GM12878 (cell line): ENCODE measurements around the gene IRF9. TPM values are rescaled to one million over a fixed set of nuclear protein-coding genes. Genes with fewer than 3 reads are reported as not detected.

ENCODE experiments used
- ATAC-seq: fragments of 200-7000 bp; cut with Tn5 transposase; 3 replicates; pipeline ENCODE4 v1.9.1; 2020; ENCODE audit warnings: mild to moderate bottlenecking, moderate library complexity
- BruUV-seq: library from RNA; stranded (reverse); fragments of 400-500 nt; replicated peaks from 2 replicates; lab custom pipeline; 2021; lab: Mats Ljungman, UMichigan
- CTCF ChIA-PET: fragments of 300-600 bp; sonication (Branson Sonifier 250); formaldehyde crosslinking; extraction: SDS; loops from one replicate; lab custom pipeline; 2021; ENCODE audit warnings: inconsistent platforms; lab: Yijun Ruan, JAX
- POLR2A ChIA-PET: fragments of 350-600 bp; formaldehyde crosslinking; extraction: SDS; loops from one replicate; lab custom pipeline; 2021; ENCODE audit warnings: inconsistent platforms; lab: Charles Lee
- RAD21 ChIA-PET: fragments of 300-600 bp; sonication (Branson Sonifier 250); formaldehyde crosslinking; loops from one replicate; lab custom pipeline; 2023; ENCODE audit warnings: antibody characterized with exemption; ENCODE audit not compliant: unreplicated experiment; lab: Charles Lee
- SMC1A ChIA-PET: fragments of 300-600 bp; sonication (Branson Sonifier 250); formaldehyde crosslinking; loops from one replicate; lab custom pipeline; 2023; ENCODE audit not compliant: unreplicated experiment, uncharacterized antibody; lab: Charles Lee
- DNase-seq: peaks from one replicate; pipeline ENCODE4 v3.0.0-alpha.2; 2011; ENCODE audit warnings: low read depth, low spot score
- FAIRE-seq: peaks from 3 replicates; lab custom pipeline; 2011; peaks lifted over from hg19 to GRCh38; lab: Jason Lieb, UNC
- H2AFZ ChIP-seq: 2 replicates; pipeline ENCODE4 v1.6.0; 2011; ENCODE audit warnings: low read depth, low read length, control low read depth; ENCODE audit not compliant: control insufficient read depth
- H3K27ac ChIP-seq: 2 replicates; pipeline ENCODE4 v1.5.1; 2011; ENCODE audit warnings: control low read depth; ENCODE audit not compliant: control insufficient read depth, insufficient read depth
- H3K27me3 ChIP-seq, 2 experiments: replicated peaks in 1 of 2; 2 replicates each; pipeline versions ENCODE4 v1.6.0 to v1.6.1; 2011; ENCODE audit warnings: low read length in 1 of 2; ENCODE audit not compliant: control insufficient read depth in 2 of 2, insufficient read depth in 2 of 2
- H3K36me3 ChIP-seq, 2 experiments: 2 replicates each; pipeline ENCODE4 v1.5.1; 2011; ENCODE audit warnings: low read length in 1 of 2; ENCODE audit not compliant: control insufficient read depth in 2 of 2, insufficient read depth in 2 of 2
- H3K4me1 ChIP-seq: 2 replicates; pipeline ENCODE4 v1.6.1; 2011; ENCODE audit warnings: mild to moderate bottlenecking, low read length, moderate library complexity, mixed read lengths; ENCODE audit not compliant: control insufficient read depth, insufficient read depth
- H3K4me2 ChIP-seq: 2 replicates; pipeline ENCODE4 v1.6.0; 2011; ENCODE audit warnings: control low read depth; ENCODE audit not compliant: control insufficient read depth, insufficient read depth
- H3K4me3 ChIP-seq: fragments of 200-600 bp; sonication (generic); 2 replicates; pipeline ENCODE4 v1.5.1; 2016
- H3K79me2 ChIP-seq: 2 replicates; pipeline ENCODE4 v1.6.0; 2011; ENCODE audit warnings: low read length; ENCODE audit not compliant: control insufficient read depth, insufficient read depth
- H3K9ac ChIP-seq: 2 replicates; pipeline ENCODE4 v1.8.0; 2011; ENCODE audit warnings: low read length, control low read depth, mixed read lengths; ENCODE audit not compliant: control insufficient read depth, insufficient read depth
- H3K9me3 ChIP-seq: replicated peaks from 3 replicates; pipeline ENCODE4 v1.5.1; 2011; ENCODE audit warnings: mild to moderate bottlenecking, low read length; ENCODE audit not compliant: control insufficient read depth, insufficient read depth
- H4K20me1 ChIP-seq: 2 replicates; pipeline ENCODE4 v1.6.0; 2011; ENCODE audit not compliant: control insufficient read depth, insufficient read depth
- LARP7 ChIP-seq: fragments of 450-650 bp; IDR thresholded peaks from 2 replicates; pipeline ENCODE4 v1.6.1; 2017; ENCODE audit warnings: mild to moderate bottlenecking
- NFXL1 ChIP-seq: fragments of 450-650 bp; IDR thresholded peaks from 2 replicates; pipeline ENCODE4 v1.6.1; 2017; ENCODE audit warnings: antibody characterized with exemption, mild to moderate bottlenecking, borderline replicate concordance
- RB1 ChIP-seq: fragments of 450-650 bp; formaldehyde crosslinking; IDR thresholded peaks from 2 replicates; pipeline ENCODE4 v1.6.1; 2017; ENCODE audit warnings: mild to moderate bottlenecking, borderline replicate concordance
- RFX5 ChIP-seq: IDR thresholded peaks from 2 replicates; pipeline ENCODE4 v1.6.1; 2011; ENCODE audit warnings: low read depth, low read length, improper control_type of control experiment
- TBL1XR1 ChIP-seq: IDR thresholded peaks from 2 replicates; pipeline ENCODE4 v1.6.1; 2012; ENCODE audit warnings: low read depth, low read length, improper control_type of control experiment
- WGBS: methylation state at CpG from one replicate; pipeline ENCODE4 v1.1.6; 2016; ENCODE audit warnings: low lambda C conversion rate; ENCODE audit not compliant: insufficient replicate concordance, insufficient coverage; ENCODE audit errors: missing lambda C conversion rate; 5-methylcytosine and 5-hydroxymethylcytosine counted together
- in situ Hi-C: fragments of 300-500 bp; cut with MboI; formaldehyde crosslinking; loops from 9 replicates; pipeline ENCODE4 v1.14.3; 2018; ENCODE audit warnings: mixed read lengths
- intact Hi-C: fragments of 100-400 bp; cut with micrococcal nuclease; formaldehyde crosslinking; loops from one replicate; pipeline ENCODE4 v1.14.2; 2022; ENCODE audit not compliant: unreplicated experiment
- polyA plus RNA-seq, 11 experiments: library from polyadenylated mRNA; depleted of rRNA in 4 of 11; unstranded in 6 of 11; stranded (reverse) in 5 of 11; fragments of >200 nt; fragmentation: Nextera tagmentation in 4 of 11; fragmentation: Illumina TruSeq in 1 of 11; extraction: Ambion mirVana in 4 of 11; extraction: Trizol in 1 of 11; gene quantifications; 1 replicate in 1 of 11; 2 replicates in 10 of 11; pipeline versions ENCODE4 v1.2.1 to v1.2.3, GENCODE V29; 2011 to 2016; ENCODE audit warnings: inconsistent platforms in 2 of 11, missing spikeins in 2 of 11, low read depth in 1 of 11
- total RNA-seq, 4 experiments: library from RNA; depleted of rRNA in 3 of 4; stranded (reverse); fragments of >200 nt in 3 of 4; fragmentation: Illumina TruSeq in 1 of 4; extraction: Trizol in 1 of 4; gene quantifications; 2 replicates each; pipeline versions ENCODE4 v1.2.1 to v1.2.3, GENCODE V29; 2013 to 2021
- TF ChIP-seq, protein P1 (sequence below): fragments of 450-650 bp; formaldehyde crosslinking; IDR thresholded peaks from 2 replicates; pipeline ENCODE4 v1.4.0; 2020; ENCODE audit warnings: mild to moderate bottlenecking, moderate library complexity
- TF ChIP-seq, protein P2 (sequence below): fragments of 450-650 bp; IDR thresholded peaks from 2 replicates; pipeline ENCODE4 v1.6.1; 2016; ENCODE audit warnings: mild to moderate bottlenecking, moderate library complexity, borderline replicate concordance

IRF9 gene
- total and polyA plus RNA-seq, 10 of the 15 experiments (the other 5 are each of a cell fraction or from before 2014, with no cell fraction given) = 47.6 to 234 (median 148) TPM

DNA sequence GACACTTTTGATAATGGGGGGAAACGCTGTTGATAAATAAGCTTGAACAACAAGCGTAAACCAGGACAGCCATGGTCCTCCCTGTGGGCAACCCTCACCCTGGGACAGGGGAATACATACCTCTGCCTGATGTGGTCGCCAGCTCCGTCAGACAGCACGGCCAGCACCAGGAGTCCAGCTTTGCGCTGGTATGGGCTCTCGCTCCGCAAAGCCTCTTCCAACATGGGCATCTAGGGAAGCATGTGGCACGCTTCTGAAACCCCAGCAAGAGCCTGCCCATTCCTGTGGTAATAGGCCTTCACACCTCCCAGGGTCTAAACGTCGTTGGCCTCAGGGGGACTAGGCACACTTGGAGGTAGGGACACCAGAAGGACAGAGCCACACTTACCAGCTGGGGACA, 24.7 kb downstream of the IRF9 start (continued):
- TF ChIP-seq, protein P1, sequence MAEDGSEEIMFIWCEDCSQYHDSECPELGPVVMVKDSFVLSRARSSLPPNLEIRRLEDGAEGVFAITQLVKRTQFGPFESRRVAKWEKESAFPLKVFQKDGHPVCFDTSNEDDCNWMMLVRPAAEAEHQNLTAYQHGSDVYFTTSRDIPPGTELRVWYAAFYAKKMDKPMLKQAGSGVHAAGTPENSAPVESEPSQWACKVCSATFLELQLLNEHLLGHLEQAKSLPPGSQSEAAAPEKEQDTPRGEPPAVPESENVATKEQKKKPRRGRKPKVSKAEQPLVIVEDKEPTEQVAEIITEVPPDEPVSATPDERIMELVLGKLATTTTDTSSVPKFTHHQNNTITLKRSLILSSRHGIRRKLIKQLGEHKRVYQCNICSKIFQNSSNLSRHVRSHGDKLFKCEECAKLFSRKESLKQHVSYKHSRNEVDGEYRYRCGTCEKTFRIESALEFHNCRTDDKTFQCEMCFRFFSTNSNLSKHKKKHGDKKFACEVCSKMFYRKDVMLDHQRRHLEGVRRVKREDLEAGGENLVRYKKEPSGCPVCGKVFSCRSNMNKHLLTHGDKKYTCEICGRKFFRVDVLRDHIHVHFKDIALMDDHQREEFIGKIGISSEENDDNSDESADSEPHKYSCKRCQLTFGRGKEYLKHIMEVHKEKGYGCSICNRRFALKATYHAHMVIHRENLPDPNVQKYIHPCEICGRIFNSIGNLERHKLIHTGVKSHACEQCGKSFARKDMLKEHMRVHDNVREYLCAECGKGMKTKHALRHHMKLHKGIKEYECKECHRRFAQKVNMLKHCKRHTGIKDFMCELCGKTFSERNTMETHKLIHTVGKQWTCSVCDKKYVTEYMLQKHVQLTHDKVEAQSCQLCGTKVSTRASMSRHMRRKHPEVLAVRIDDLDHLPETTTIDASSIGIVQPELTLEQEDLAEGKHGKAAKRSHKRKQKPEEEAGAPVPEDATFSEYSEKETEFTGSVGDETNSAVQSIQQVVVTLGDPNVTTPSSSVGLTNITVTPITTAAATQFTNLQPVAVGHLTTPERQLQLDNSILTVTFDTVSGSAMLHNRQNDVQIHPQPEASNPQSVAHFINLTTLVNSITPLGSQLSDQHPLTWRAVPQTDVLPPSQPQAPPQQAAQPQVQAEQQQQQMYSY = no peak
- TF ChIP-seq, all 136 proteins: peak for 0

DNA sequence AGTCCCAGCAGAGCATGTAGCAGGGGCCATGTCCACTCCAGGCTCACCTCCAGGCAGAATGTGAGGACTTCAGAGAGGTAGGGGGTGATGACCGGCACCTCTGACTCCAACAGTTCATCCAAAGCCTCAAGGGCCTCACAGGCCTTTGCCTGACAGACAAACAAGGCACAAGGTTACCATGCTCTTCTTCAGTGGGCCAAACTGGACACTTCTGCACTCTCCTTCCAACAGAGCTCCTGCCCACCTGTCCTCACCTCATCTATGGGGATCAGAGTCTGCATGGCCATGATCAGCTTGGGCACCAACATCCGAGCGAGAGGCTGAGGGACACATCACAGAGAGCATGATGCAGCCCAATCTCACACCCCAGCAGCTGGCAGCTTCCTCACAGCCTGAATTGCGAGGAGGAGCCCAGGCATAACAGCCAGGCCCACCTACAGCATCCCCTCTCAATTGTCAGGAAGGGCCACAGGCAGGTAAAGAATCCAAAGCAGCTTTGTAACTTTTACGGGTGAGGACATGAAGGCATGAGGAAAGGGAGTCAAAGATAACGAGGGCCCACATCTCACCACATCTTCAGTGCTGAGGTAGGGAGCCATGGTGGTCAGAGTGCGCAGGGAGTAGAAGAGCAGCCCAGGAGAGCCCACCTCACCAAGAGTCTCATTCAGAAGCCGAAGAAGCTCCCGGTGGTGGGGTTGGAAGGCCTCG, 25.9 kb downstream of the IRF9 start:
- no peak overlapping the region for H3K27ac ChIP-seq
- no peak for FAIRE-seq
- ChIA-PET CTCF (interaction anchor here (0.8 to 1.1 kb wide), 3 partner anchors 26 to 121 kb away, joined by 3 read pairs; partner anchors contain the start of genes CIDEB and IRF9), RAD21 (interaction anchor here (1.1 to 2.8 kb wide), 3 partner anchors 26 to 111 kb away, joined by 3 to 13 read pairs (median 9); partner anchors contain the start of gene IRF9), POLR2A (interaction anchor here (1.0 to 3.0 kb wide), 4 partner anchors 9 to 56 kb away, joined by 3 to 28 read pairs (median 13); partner anchors contain the start of genes CHMP4A, IRF9, TINF2 and TM9SF1), SMC1A (interaction anchor here (1.6 kb wide), 1 partner anchor 84 kb away, joined by 3 read pairs; the partner anchor contains the start of gene RABGGTA)
- H3K27me3 ChIP-seq = no peaks in the 10 kb centered on the region
- in situ Hi-C loops (no loop called here), intact Hi-C loops (no loop called here)
- H2AFZ ChIP-seq = no peak overlapping the region
- ATAC-seq = no peak
- no peak for DNase-seq
- peaks cover 17 to 28% of the 10 kb centered on the region in 2 experiments for H3K36me3 ChIP-seq
- no peak overlapping the region; the same call in 1 of the 2 replicates for H3K9ac ChIP-seq
- WGBS = 90% methylated on average over 10 of the region's 10 CpGs
- 0 out of 2 replicates have a peak, but pooled peaks cover 4% of the 10 kb centered on the region for H3K4me1 ChIP-seq
- no peak overlapping the region for H3K4me3 ChIP-seq
- peaks cover 20% of the 10 kb centered on the region for H3K79me2 ChIP-seq
- peak overlapping the region; percentile 78; the same call in 1 of the 2 replicates for H3K4me2 ChIP-seq
- H4K20me1 ChIP-seq = no peaks in the 10 kb centered on the region
- BruUV-seq = no TSS peak
- H3K9me3 ChIP-seq = no peaks in the 10 kb centered on the region
- TF ChIP-seq, protein P2, sequence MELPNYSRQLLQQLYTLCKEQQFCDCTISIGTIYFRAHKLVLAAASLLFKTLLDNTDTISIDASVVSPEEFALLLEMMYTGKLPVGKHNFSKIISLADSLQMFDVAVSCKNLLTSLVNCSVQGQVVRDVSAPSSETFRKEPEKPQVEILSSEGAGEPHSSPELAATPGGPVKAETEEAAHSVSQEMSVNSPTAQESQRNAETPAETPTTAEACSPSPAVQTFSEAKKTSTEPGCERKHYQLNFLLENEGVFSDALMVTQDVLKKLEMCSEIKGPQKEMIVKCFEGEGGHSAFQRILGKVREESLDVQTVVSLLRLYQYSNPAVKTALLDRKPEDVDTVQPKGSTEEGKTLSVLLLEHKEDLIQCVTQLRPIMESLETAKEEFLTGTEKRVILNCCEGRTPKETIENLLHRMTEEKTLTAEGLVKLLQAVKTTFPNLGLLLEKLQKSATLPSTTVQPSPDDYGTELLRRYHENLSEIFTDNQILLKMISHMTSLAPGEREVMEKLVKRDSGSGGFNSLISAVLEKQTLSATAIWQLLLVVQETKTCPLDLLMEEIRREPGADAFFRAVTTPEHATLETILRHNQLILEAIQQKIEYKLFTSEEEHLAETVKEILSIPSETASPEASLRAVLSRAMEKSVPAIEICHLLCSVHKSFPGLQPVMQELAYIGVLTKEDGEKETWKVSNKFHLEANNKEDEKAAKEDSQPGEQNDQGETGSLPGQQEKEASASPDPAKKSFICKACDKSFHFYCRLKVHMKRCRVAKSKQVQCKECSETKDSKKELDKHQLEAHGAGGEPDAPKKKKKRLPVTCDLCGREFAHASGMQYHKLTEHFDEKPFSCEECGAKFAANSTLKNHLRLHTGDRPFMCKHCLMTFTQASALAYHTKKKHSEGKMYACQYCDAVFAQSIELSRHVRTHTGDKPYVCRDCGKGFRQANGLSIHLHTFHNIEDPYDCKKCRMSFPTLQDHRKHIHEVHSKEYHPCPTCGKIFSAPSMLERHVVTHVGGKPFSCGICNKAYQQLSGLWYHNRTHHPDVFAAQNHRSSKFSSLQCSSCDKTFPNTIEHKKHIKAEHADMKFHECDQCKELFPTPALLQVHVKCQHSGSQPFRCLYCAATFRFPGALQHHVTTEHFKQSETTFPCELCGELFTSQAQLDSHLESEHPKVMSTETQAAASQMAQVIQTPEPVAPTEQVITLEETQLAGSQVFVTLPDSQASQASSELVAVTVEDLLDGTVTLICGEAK = no peak
- no peak for TF ChIP-seq LARP7
- TF ChIP-seq TBL1XR1 = no peak
- TF ChIP-seq NFXL1 = no peak
- TF ChIP-seq RB1 = no peak
- TF ChIP-seq RFX5 = no peak
